ENCODE results near the gene ARHGAP33. TPM values are rescaled to one million over a fixed set of nuclear protein-coding genes. Genes with fewer than 3 reads are reported as not detected.

Gene ARHGAP33
- total RNA-seq = 10 to 100 TPM in 1 of 2 donors, 1 to 10 TPM in 1; 6.0 to 25.0 TPM

GRCh38 chr19:35775298-35776101, at the start of gene ARHGAP33:
TSS of gene ARHGAP33 (plus strand) at chr19:35775564. CDS start at chr19:35775659, 95 bp downstream.
- Histone ChIP-seq H3K9ac (ENCODE audit: low read depth in 2 of 2, low read length in 2 of 2) (peak within 1 kb of the TSS; percentile 51 to 66), H3K4me1 (no peaks in the 10 kb centered on the region), H3K27ac (no peak within 1 kb of the TSS)

GRCh38 chr19:35727053-35727955, 48.1 kb upstream of the ARHGAP33 start:
- no peaks in the 10 kb centered on the region for H3K9me3 ChIP-seq
- H3K27me3 ChIP-seq = no peaks in the 10 kb centered on the region
- no peak for TF ChIP-seq CTCF (IDR thresholded peaks at IDR 0.05)
- intact Hi-C loops (cut with DNase I) = no loop called here
- no peak for DNase-seq
- no peak overlapping the region for H3K27ac ChIP-seq
- H3K36me3 ChIP-seq = peaks cover 49% of the 10 kb centered on the region
- no peaks in the 10 kb centered on the region for H3K4me1 ChIP-seq
- no peak overlapping the region for H3K4me3 ChIP-seq
- H3K9ac ChIP-seq (ENCODE audit: low read depth in 2 of 2, low read length in 2 of 2) = no peak overlapping the region

More at GRCh38 chr19:35775298-35776101, at the start of gene ARHGAP33:
- intact Hi-C loops (cut with DNase I) = no loop called here
- no peaks in the 10 kb centered on the region for H3K27me3 ChIP-seq
- H3K36me3 ChIP-seq = no peaks in the 10 kb centered on the region
- peak; percentile 100 for DNase-seq
- no peak for TF ChIP-seq CTCF (IDR thresholded peaks at IDR 0.05)
- H3K4me3 ChIP-seq = peak within 1 kb of the TSS; percentile 88
- no peaks in the 10 kb centered on the region for H3K9me3 ChIP-seq

- Histone ChIP-seq H3K9ac (ENCODE audit: low read depth in 2 of 2, low read length in 2 of 2) (no peak overlapping the region), H3K4me3 (no peak overlapping the region), H3K9me3 (no peaks in the 10 kb centered on the region), H3K27me3 (no peaks in the 10 kb centered on the region), H3K36me3 (peaks cover 42% of the 10 kb centered on the region), H3K27ac (no peak overlapping the region), H3K4me1 (no peaks in the 10 kb centered on the region)
- no peak for DNase-seq
- intact Hi-C loops (cut with DNase I) = no loop called here
- TF ChIP-seq CTCF (IDR thresholded peaks at IDR 0.05) = no peak
Observed at GRCh38 chr19:35727956-35728706, 47.2 kb upstream of the ARHGAP33 start.

GRCh38 chr19:35729021-35729420, 46.3 kb upstream of the ARHGAP33 start:
- Histone ChIP-seq H3K4me1 (no peaks in the 10 kb centered on the region), H3K9ac (ENCODE audit: low read depth in 2 of 2, low read length in 2 of 2) (no peak overlapping the region), H3K27ac (no peak overlapping the region), H3K36me3 (peaks cover 42% of the 10 kb centered on the region), H3K4me3 (no peak overlapping the region), H3K9me3 (no peaks in the 10 kb centered on the region), H3K27me3 (no peaks in the 10 kb centered on the region)
- no peak for TF ChIP-seq CTCF (IDR thresholded peaks at IDR 0.05)
- DNase-seq = no peak
- intact Hi-C loops (cut with DNase I) = no loop called here

- Histone ChIP-seq H3K9me3 (no peaks in the 10 kb centered on the region), H3K4me1 (no peaks in the 10 kb centered on the region), H3K27me3 (no peaks in the 10 kb centered on the region), H3K36me3 (peaks cover 39% of the 10 kb centered on the region), H3K9ac (ENCODE audit: low read depth in 2 of 2, low read length in 2 of 2) (no peak overlapping the region), H3K4me3 (no peak overlapping the region), H3K27ac (no peak overlapping the region)
- no peak for TF ChIP-seq CTCF (IDR thresholded peaks at IDR 0.05)
- intact Hi-C loops (cut with DNase I) = no loop called here
- no peak for DNase-seq
Observed at GRCh38 chr19:35729763-35730162, 45.6 kb upstream of the ARHGAP33 start.

All from colonic mucosa (tissue), 4 donors.